Adrenal gland (tissue), 12 donors: ENCODE results near the gene GPC6. TPM values are rescaled to one million over a fixed set of nuclear protein-coding genes. Genes with fewer than 3 reads are reported as not detected.

Source experiments
- DNase-seq, 7 donors: peaks; one replicate each; pipeline ENCODE4 v3.0.0-alpha.2; 2019 to 2020
- H3K27ac ChIP-seq, 5 donors: fragments of 200-600 bp; sonication (generic) in 4 of 5; 1 replicate in 3 of 5; 2 replicates in 2 of 5; pipeline versions ENCODE4 v1.5.1 to v1.8.0; 2016 to 2020; ENCODE audit warnings: mild to moderate bottlenecking in 1 of 5
- H3K27me3 ChIP-seq: fragments of 200-600 bp; 2 replicates; pipeline ENCODE4 v1.8.0; 2021
- H3K36me3 ChIP-seq, 2 donors: fragments of 200-600 bp; replicated peaks in 1 of 2; 1 replicate in 1 of 2; 2 replicates in 1 of 2; pipeline versions ENCODE4 v1.5.1 to v1.8.0; 2018 to 2022
- H3K4me1 ChIP-seq, 2 donors: fragments of 200-600 bp; replicated peaks in 1 of 2; 1 replicate in 1 of 2; 2 replicates in 1 of 2; pipeline versions ENCODE4 v1.5.1 to v1.8.0; 2018 to 2021
- H3K4me3 ChIP-seq, 4 donors: fragments of 200-600 bp; sonication (generic) in 3 of 4; one replicate each; pipeline ENCODE4 v1.5.1; 2016 to 2018
- H3K9me3 ChIP-seq, 3 donors: fragments of 200-600 bp; sonication (generic) in 1 of 3; replicated peaks in 1 of 3; 1 replicate in 2 of 3; 2 replicates in 1 of 3; pipeline versions ENCODE4 v1.5.1 to v1.8.0; 2016 to 2021
- CTCF ChIP-seq, 6 experiments: fragments of 450-650 bp in 4 of 6; fragments of 200-600 bp in 2 of 6; sonication (generic) in 1 of 6; IDR thresholded peaks; 1 replicate in 5 of 6; 2 replicates in 1 of 6; pipeline versions ENCODE4 v1.5.1 to v1.8.0; 2016 to 2021; ENCODE audit warnings: antibody characterized with exemption in 6 of 6, mild to moderate bottlenecking in 2 of 6, moderate library complexity in 1 of 6
- POLR2A ChIP-seq, 2 donors: fragments of 450-650 bp; IDR thresholded peaks; one replicate each; pipeline ENCODE4 v1.6.1; 2017; ENCODE audit warnings: antibody characterized with exemption in 2 of 2, mild to moderate bottlenecking in 2 of 2, moderate library complexity in 1 of 2
- WGBS, 4 donors: extraction: QIAGEN DNeasy Blood & Tissue Kit in 2 of 4; methylation state at CpG; one replicate each; pipeline versions ENCODE4 v1.1.5 to v1.1.7; 2013 to 2017; 5-methylcytosine and 5-hydroxymethylcytosine counted together
- intact Hi-C, 2 donors: fragments of 100-400 bp; cut with DNase I; formaldehyde crosslinking; loops; one replicate each; pipeline versions ENCODE4 v1.14.1 to v1.15.0; 2022 to 2023
- polyA plus RNA-seq, 3 donors: library from polyadenylated mRNA; stranded (reverse); fragments of 200-250 nt in 2 of 3; fragments of 350-450 nt in 1 of 3; fragmentation: Illumina TruSeq in 1 of 3; extraction: RNeasy Lipid Tissue Mini Kit (QIAGEN cat#74804) in 1 of 3; gene quantifications; one replicate each; pipeline ENCODE4 v1.2.3, GENCODE V29; 2013 to 2014
- total RNA-seq, 9 donors: library from RNA; depleted of rRNA in 4 of 9; stranded (reverse); fragments of >200 nt in 4 of 9; fragments of 120-200 nt in 1 of 9; fragmentation: NEBNext Ultra II Directional in 1 of 9; extraction: Animal tissue kit (Norgen Biotek cat#: 25700) in 1 of 9; gene quantifications; one replicate each; pipeline versions ENCODE4 v1.1.0 to v1.2.4, GENCODE V29; 2013 to 2023
- donor health status: healthy with polysubstance abuse.
- donor health status: Bipolar disorder and iron deficiency.
- donor health status: DM: yes; HTN: yes; CAD: no.
- donor health status: DM: no; HTN: no; CAD: no.
- donor health status: DM: no; HTN: no; CAD: no.
- donor health status: DM: yes; HTN: yes; CAD: no.

GPC6 gene
- total and polyA plus RNA-seq, 12 donors = 0.37 to 62.3 (median 2.5) TPM

DNA sequence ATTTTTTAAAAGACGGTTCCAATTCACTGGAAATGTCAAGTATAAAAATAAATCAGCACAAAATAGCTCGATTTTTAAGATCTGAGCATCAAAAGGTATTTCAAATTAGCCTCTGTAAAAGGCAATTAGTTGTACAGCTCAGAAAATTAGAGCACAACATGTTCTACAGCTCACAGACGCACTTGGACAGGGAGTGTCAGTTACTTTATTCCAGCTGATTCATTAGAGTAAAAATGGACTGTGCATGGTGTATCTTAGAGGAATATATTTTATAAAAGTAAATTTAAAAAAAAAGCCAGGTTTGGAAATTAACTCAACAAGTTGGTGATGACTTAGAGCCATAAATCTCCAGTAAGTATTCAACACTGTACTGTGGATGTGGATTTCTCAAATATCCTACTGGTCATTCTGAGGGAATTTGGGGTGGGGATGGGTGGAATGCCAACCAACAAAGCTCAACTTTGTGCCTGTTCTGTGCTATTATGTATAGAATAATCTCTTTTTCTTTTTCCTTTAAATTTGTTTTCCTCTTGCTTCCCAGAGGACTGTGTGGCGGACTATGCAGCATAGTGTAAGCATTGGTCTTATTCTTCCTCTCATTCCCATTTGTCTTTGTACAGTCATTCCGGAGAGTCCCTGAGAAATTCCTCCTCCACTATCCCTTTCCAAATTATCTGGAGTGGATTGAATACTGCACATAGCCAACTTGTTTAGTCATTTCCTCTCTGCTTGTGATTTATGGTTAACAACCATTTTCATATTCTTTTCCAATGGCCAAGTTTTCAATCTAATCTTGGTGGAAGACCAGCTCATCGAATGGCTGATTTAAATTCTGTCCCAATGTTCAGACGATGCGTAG is 1083.6 kb downstream of the GPC6 start:
- Histone ChIP-seq H3K27ac (peak overlapping the region in 2 of 5 donors; percentile 1 to 12), H3K36me3 (no peaks in the 10 kb centered on the region), H3K27me3 (no peaks in the 10 kb centered on the region), H3K4me3 (no peak overlapping the region), H3K9me3 (no peaks in the 10 kb centered on the region), H3K4me1 (peaks cover 6 to 39% of the 10 kb centered on the region in 2 donors)
- intact Hi-C loops = no loop called here
- TF ChIP-seq CTCF (IDR thresholded peaks at IDR 0.05) = no peak
- TF ChIP-seq POLR2A (IDR thresholded peaks at IDR 0.05) = no peak
- 41 to 47% (median 45%) methylated on average over 8 of the region's 8 CpGs for WGBS, 4 donors
- no peak for DNase-seq

- no peak for DNase-seq
- H3K27ac ChIP-seq = peak overlapping the region in 1 of 5 donors; percentile 11
- no peaks in the 10 kb centered on the region for H3K36me3 ChIP-seq
- intact Hi-C loops = no loop called here
- peaks cover 6 to 26% of the 10 kb centered on the region in 2 donors for H3K4me1 ChIP-seq
- 41 to 51% (median 47%) methylated on average over 2 of the region's 2 CpGs for WGBS, 4 donors
- no peak for TF ChIP-seq POLR2A (IDR thresholded peaks at IDR 0.05)
- H3K27me3 ChIP-seq = no peaks in the 10 kb centered on the region
- H3K9me3 ChIP-seq = no peaks in the 10 kb centered on the region
- H3K4me3 ChIP-seq = no peak overlapping the region
These were observed 1085.3 kb downstream of the GPC6 start for GRCh38 chr13:94311893-94312292.

GRCh38 chr13:94312511-94313216 is 1086.1 kb downstream of the GPC6 start:
- no peaks in the 10 kb centered on the region for H3K9me3 ChIP-seq
- no peak for TF ChIP-seq POLR2A (IDR thresholded peaks at IDR 0.05)
- TF ChIP-seq CTCF (IDR thresholded peaks at IDR 0.05) = no peak
- peaks cover 6 to 26% of the 10 kb centered on the region in 2 donors for H3K4me1 ChIP-seq
- H3K27ac ChIP-seq = peak overlapping the region in 3 of 5 donors; percentile 7 to 56 (median 49)
- WGBS, 4 donors = 37 to 41% (median 38%) methylated on average over 15 of the region's 15 CpGs
- DNase-seq = peak in 4 of 7 donors; percentile 17 to 23 (median 22)
- H3K4me3 ChIP-seq = peak overlapping the region in 1 of 4 donors; percentile 11
- H3K27me3 ChIP-seq = no peaks in the 10 kb centered on the region
- intact Hi-C loops = no loop called here
- H3K36me3 ChIP-seq = no peaks in the 10 kb centered on the region

DNA sequence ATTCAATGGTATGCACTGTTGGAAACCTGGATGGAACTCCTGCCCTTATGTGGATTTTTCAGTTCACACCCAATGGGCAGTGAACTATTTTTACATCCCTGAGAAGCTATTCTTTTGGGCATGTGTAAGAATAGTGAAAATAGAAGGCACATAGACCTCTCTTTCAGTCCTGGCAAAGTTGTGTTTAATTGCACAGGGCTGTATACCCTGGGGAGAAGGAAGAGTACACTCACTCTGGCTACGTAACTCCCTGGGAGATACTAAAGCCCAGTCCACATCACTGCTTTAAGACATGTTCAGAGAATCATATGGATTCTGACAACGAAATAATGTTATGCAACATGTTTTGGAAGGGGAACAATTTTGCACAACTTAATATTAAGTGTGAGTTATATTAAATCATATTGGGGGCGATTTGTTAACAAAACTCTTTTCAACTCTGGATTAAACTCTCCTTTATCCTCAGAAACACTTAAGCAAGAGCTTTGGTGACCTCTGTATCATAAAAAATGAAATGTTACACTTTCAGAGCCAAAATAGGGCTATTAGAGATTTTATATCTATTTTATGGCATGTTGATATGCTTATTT is 1086.8 kb downstream of the GPC6 start:
- WGBS, 4 donors = 76 to 88% (median 83%) methylated on average over 3 of the region's 3 CpGs
- no peak for TF ChIP-seq POLR2A (IDR thresholded peaks at IDR 0.05)
- no peak for TF ChIP-seq CTCF (IDR thresholded peaks at IDR 0.05)
- Histone ChIP-seq H3K36me3 (no peaks in the 10 kb centered on the region), H3K4me1 (peaks cover 6 to 26% of the 10 kb centered on the region in 2 donors), H3K4me3 (no peak overlapping the region), H3K27me3 (no peaks in the 10 kb centered on the region), H3K9me3 (no peaks in the 10 kb centered on the region), H3K27ac (no peak overlapping the region)
- intact Hi-C loops = no loop called here
- no peak for DNase-seq
